Brain pericyte (primary cell): ENCODE data around the gene UBALD1.
"Not testable (repeated sequence)": the region's sequence is repeated elsewhere in the genome, so short reads cannot be mapped to it uniquely, and the experiment has no call there.

ENCODE experiments used
- DNase-seq: peaks from one replicate; pipeline ENCODE4 v3.0.0-alpha.2; 2012; ENCODE audit warnings: low read depth, low spot score

The UBALD1 gene

GRCh38 chr16:4599037-4599436 is 15.7 kb downstream of the UBALD1 start:
- no peak for DNase-seq

GRCh38 chr16:4597174-4597573 is 17.5 kb downstream of the UBALD1 start:
- no peak for DNase-seq

DNA sequence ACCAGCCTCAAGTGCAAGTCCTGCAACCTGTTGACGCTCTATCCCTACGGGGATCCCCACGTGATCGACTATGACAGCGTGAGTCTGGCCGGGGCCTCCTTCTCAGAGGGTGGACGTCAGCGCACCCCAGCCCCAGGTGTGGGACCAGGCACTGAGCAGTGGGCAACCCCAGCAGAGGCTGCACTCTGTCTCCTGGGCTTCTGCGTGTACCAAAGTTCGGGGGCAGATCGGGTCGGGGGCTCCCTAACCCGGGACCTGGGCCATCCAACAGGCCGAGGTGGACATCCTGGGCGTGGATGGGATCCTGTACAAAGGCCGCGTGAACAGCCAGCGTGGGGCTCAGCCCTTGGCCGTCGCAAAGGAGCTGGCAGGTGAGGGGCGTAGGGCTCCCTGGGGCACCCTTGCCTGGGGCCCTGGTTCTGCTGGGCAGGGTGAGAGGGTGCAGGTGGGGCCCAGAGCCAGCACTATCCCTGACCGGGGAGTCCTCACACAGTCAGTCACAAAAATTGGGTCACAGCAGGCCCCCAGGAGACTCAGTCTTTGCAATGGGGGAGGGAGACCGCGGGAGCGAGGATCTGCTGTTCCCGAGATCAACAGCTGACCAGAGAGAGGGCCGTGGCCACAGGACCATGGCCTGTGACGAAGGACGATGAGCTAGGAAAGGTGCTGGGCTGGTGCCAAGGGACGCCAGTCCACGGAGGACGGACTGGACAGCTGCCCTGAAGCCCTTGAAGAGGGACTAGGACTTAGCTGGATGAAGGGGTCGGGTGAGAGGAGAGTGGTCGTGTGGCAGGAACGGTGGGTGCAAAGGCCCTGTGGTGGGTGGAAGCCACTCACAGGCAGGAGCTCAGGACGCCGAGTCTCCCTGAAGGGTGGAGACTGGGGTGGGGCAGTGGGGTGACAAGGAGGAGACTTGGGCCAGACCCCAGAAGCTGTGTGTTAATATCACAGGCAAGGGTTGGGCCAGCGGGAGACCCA is 20.0 kb downstream of the UBALD1 start:
- DNase-seq = no peak

- peak; percentile 80 for DNase-seq
Measured at GRCh38 chr16:4593086-4593485, 21.6 kb downstream of the UBALD1 start.

GRCh38 chr16:4591706-4592470 is 22.8 kb downstream of the UBALD1 start:
- DNase-seq = no peak

- no peak for DNase-seq
Measured at GRCh38 chr16:4591191-4591590, 23.5 kb downstream of the UBALD1 start.

DNA sequence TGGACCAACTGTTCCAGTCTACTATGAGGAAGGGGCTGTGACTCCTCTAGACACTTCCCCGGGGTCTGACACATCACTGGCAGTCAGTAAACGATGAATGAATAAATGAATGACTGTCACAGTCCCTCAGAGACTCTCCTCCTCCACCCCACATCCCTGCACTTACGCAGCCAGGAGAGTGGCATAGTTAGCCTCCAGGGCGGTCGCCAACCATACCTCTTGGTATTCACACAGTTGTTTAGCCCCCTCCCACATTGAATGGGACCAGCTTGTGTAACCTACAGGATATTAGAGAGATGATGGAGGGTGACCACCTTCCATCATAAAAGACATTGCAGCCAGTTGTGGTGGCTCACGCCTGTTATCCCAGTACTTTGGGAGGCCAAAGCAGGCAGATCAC is 25.7 kb downstream of the UBALD1 start:
- no peak for DNase-seq

DNA sequence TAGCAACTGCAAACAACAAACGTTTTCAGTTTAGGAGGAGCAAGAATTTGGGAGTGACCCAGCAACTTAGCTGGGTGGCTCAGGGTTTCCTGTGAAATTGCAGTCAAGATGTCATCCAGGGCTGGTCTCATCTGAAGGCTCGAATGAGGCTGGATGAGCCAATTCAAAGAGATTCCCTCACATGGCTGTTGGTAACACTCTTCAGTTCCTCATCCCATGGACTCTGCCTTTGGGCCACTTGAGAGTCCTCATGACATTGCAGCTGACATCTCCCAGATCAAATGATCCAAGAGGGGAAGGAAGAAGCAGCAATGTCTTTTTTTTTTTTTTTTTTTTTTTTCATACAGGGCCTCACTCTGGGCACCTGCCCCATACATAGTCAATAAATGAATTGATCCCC is 26.3 kb downstream of the UBALD1 start:
- DNase-seq = no peak

DNA sequence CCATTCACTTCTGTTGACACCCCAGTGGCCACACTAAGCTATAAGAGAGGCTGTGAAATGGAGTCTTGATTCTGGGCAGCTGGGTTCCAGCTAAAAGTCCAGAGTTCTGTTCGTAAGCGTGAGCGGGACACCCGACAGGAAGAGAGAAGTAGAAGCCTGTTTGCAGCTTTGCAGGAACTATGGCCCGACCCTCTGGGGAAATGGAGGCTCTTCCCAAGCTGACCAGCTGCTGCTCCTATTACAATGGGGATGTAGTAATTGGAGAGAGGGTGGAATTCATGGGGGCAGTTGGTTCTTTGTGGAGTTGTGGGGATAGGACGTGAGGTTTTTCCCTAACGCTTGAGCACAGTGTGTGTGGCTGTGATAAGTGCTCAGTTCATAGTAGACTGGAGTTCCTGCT is 28.4 kb downstream of the UBALD1 start:
- DNase-seq = no peak

GRCh38 chr16:4583906-4584305 is 30.8 kb downstream of the UBALD1 start:
- DNase-seq = no peak

DNA sequence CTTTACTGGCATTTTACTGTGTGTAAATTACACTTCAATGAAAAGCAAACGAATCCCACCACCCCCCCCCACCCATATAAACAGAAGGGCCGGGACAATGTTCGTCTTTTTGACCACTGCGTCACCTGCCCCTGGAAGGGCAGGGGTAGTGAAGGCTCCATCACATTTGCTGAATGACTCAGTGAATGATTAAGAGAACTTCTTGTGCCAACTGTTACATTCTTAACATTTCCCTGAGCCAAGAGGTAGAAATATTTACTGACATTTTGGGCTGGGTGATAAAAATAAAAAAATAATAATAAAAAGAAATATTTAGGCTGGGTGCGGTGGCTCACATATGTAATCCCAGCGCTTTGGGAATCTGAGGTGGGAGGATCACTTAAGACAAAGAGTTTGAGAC is 34.4 kb downstream of the UBALD1 start:
- DNase-seq = no peak

DNA sequence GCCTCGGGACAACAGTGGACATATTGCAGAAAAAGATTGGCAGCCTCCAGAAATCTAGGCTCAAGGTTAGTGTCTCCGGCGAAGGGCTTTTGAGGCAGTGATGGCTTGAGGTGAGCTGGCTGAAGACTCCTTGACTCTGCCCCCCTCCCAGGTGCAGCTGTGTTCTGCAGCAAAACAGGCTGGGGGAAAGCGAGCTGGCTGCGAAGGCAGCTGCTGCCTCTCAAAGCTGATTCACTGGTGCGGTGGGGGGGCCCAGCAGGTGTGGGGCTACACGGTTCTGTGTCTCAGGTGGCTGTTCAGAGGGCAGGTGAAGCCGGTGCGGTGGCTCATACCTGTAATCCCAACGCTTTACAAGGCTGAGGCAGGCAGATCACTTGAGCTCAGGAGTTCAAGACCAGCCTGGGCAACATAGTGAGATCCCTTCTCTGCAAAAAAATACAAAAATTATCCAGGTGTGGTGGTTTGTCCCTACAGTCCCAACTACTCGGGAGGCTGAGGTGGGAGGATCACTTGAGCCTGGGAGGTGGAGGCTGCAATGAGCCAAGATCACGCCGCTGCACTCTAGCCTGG is 35.6 kb downstream of the UBALD1 start:
- no peak for DNase-seq

GRCh38 chr16:4576008-4576407 is 38.7 kb downstream of the UBALD1 start:
- no peak for DNase-seq

DNA sequence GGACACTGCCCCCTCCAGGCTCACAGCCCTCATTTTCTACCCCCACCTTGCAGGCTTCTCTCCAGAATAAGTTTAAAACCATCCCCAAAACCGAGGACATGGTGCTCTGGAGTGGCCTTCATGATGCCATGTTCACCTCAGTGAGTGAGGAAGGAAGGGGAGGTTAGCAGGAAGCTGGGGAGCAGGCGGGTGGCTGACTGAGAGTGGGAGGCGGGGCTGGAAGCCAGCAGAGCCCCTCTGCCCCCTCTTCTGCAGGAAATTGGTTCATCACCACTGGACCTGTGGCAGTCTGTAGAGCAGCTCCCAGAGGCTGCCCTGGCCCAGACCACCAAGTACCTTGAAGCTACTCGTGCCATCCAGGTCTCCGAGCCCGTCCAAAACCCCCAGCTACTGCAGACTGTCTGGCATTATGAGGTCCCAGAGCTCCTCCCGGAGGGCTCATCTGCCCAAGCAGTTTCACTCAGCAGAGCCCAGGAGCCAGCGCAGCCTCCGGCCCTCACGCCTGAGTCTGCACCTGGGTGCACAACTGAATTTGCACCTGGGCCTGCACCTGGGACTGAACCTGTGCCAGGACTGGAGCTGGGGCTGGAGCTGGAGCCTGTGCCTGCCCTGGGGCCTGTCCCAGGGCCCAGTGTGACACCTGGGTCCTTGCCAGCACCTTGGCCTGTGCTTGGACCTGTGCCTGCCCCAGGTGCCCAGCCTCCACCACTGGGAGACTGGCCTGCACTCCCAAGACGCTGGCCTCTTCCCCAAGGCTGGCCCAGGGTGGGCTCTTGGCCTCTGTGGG is 39.6 kb downstream of the UBALD1 start:
- DNase-seq = no peak

- DNase-seq = not testable (repeated sequence)
Measured at GRCh38 chr16:4573926-4574325, 40.8 kb downstream of the UBALD1 start.

DNA sequence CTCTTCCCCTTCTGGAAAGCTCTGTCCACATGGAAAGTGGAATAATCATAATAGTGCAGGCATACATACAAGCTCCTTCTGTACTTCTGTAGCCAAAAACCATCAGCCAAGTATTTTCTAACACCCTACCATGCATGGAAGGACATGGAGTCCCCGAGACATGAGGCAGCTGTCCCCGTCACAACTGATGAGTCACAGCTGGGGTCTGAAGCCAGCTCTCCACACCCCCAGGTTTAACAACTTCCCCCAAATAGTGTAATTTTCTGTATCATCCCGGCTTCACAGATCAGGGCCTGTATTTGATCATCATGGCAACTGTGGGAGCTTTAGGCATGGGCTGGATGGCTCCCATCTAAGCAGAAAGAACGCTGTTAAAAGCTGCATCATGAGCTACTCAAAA is 42.0 kb downstream of the UBALD1 start:
- no peak for DNase-seq

GRCh38 chr16:4570688-4571321 is 43.9 kb downstream of the UBALD1 start:
- no peak for DNase-seq

GRCh38 chr16:4570086-4570485 is 44.6 kb downstream of the UBALD1 start:
- no peak for DNase-seq

GRCh38 chr16:4566144-4566543 is 48.5 kb downstream of the UBALD1 start:
- DNase-seq = no peak

DNA sequence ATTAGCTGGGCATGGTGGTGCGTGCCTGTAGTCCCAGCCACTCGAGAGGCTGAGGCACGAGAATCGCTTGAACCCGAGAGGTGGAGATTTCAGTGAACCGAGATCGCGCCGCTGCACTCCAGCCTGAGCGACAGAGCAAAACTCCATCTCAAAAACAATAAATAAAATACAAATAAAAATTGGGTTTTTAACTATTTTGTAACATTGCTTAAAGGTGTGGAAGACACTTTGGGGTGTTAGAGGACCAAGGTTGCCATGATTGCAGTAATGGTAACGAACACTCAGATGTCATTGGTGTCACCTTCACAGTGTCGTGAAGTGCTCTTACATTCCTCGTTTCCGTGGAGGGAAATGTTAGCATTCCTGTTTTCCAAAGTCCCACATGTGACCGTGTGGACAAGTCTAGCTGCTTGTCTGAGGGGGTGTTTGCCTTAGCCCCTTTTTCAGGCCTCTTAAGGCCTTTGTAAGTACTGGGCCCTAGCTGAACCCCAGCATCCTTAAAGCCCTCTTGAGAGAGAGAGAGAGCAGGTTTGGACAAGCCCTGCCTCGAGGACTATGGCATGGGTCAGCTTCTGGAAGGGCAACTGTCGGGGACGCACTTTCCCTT is 49.9 kb downstream of the UBALD1 start:
- no peak for DNase-seq

GRCh38 chr16:4561596-4561995 is 53.1 kb downstream of the UBALD1 start:
- no peak for DNase-seq
